Measurements from ENCODE around the gene ANGPT4.
"Not testable (repeated sequence)": the region's sequence is repeated elsewhere in the genome, so short reads cannot be mapped to it uniquely, and the experiment has no call there.

ANGPT4 gene

DNA sequence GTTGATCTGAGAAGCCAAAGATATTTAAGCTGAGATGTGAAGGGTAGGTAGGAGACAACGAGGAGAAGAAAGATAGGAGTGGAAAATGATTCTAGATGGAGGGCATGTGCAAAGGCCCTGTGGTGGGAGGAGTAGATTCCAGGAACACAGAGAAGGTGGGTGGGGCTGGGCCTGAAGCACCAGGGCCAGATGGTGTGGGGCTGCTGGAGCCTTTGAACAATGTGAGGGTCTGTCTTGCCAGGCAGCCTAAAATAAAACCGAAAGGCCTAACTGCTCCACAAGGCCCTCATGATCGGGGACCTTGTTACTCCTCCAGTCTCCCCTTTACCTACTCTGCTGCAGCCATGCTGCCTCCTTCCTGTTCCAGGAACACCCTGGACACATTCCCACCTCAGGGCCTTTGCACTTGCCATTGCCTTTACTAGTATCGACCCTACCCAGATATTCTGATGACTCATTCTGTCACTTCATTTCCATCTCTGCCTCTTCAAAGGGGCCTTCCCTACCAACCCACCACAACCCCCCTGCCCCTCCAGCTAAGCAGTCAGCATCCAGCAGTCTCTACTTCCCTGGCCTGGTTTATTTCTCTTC lies 62.6 kb downstream of the ANGPT4 start:
- Histone ChIP-seq H3K36me3 (ENCODE audit: insufficient read depth, low read length) (no peaks in the 10 kb centered on the region), H3K4me2 (ENCODE audit: low read length) (no peak overlapping the region), H3K9me2 (ENCODE audit: low read depth, low read length) (no peaks in the 10 kb centered on the region), H3K9me3 (ENCODE audit: low read length) (no peaks in the 10 kb centered on the region), H3F3A (ENCODE audit: insufficient read depth, low read length) (no peaks in the 10 kb centered on the region), H4K20me1 (ENCODE audit: insufficient read depth, low read length) (no peaks in the 10 kb centered on the region), H3K27me3 (ENCODE audit: insufficient read depth, low read length) (no peaks in the 10 kb centered on the region), H3K79me2 (ENCODE audit: insufficient read depth, low read length) (no peaks in the 10 kb centered on the region), H3K27ac (ENCODE audit: low read depth, low read length, poor library complexity, severe bottlenecking) (no peak overlapping the region), H3K9ac (ENCODE audit: low read length) (no peak overlapping the region), H3K4me3 (ENCODE audit: low read depth, low read length, poor library complexity, severe bottlenecking) (no peak overlapping the region), H3K4me1 (ENCODE audit: insufficient read depth, low read length, severe bottlenecking) (no peaks in the 10 kb centered on the region), H2AFZ (ENCODE audit: low read length) (no peak overlapping the region)
- TF ChIP-seq, protein P1, sequence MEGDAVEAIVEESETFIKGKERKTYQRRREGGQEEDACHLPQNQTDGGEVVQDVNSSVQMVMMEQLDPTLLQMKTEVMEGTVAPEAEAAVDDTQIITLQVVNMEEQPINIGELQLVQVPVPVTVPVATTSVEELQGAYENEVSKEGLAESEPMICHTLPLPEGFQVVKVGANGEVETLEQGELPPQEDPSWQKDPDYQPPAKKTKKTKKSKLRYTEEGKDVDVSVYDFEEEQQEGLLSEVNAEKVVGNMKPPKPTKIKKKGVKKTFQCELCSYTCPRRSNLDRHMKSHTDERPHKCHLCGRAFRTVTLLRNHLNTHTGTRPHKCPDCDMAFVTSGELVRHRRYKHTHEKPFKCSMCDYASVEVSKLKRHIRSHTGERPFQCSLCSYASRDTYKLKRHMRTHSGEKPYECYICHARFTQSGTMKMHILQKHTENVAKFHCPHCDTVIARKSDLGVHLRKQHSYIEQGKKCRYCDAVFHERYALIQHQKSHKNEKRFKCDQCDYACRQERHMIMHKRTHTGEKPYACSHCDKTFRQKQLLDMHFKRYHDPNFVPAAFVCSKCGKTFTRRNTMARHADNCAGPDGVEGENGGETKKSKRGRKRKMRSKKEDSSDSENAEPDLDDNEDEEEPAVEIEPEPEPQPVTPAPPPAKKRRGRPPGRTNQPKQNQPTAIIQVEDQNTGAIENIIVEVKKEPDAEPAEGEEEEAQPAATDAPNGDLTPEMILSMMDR (IDR thresholded peaks at IDR 0.05; ENCODE audit: low read length), result no peak
- no peak for TF ChIP-seq EZH2 (IDR thresholded peaks at IDR 0.05; ENCODE audit: borderline replicate concordance, low read length)

DNA sequence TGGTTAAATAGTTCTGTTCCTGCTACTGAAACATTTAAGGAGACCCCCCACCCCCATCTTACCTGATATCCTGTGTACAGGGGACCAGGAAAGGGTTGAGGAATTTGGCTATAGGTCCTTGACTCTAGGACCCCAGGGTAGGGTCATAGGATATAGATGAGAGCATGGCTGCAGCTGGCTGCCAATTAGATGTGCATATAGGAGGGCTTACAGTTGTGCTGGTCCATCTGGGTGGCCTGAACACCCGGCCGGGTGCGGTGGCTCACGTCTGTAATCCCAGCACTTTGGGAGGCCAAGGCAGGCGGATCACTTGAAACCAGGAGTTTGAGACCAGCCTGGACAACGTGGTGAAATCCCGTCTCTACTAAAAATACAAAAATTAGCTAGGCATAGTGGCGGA lies 67.4 kb downstream of the ANGPT4 start:
- H2AFZ ChIP-seq (ENCODE audit: low read length); H3K79me2 ChIP-seq (ENCODE audit: insufficient read depth, low read length); H3K9me2 ChIP-seq (ENCODE audit: low read depth, low read length); H4K20me1 ChIP-seq (ENCODE audit: insufficient read depth, low read length); H3K27ac ChIP-seq (ENCODE audit: low read depth, low read length, poor library complexity, severe bottlenecking); H3K9me3 ChIP-seq (ENCODE audit: low read length); H3K9ac ChIP-seq (ENCODE audit: low read length); H3K4me2 ChIP-seq (ENCODE audit: low read length); H3K36me3 ChIP-seq (ENCODE audit: insufficient read depth, low read length); H3F3A ChIP-seq (ENCODE audit: insufficient read depth, low read length); H3K4me3 ChIP-seq (ENCODE audit: low read depth, low read length, poor library complexity, severe bottlenecking); H3K27me3 ChIP-seq (ENCODE audit: insufficient read depth, low read length): not testable (repeated sequence)
- peaks cover 38% of the 10 kb centered on the region for H3K4me1 ChIP-seq (ENCODE audit: insufficient read depth, low read length, severe bottlenecking)

DNA sequence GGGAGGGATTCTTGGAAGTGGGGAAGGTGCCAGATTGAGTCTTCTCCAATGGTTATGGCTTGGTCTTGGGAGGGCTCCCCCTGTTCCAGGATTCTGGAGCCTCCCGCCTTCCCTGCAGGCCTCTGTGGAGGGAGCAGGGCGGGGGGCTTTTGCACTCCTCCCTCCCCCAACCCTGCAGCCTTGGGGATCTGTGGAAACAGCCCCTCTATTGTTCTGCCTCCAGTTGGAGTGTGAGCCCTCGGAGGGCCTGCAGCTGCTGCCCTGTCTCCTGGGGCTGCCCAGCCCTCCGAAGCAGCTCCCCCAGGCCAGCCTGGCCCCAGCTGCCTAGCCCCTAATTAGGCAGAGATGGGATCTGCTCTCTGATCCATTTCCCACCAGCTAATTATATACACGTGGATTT lies 67.9 kb downstream of the ANGPT4 start:
- Histone ChIP-seq H4K20me1 (ENCODE audit: insufficient read depth, low read length) (no peaks in the 10 kb centered on the region), H3K27ac (ENCODE audit: low read depth, low read length, poor library complexity, severe bottlenecking) (no peak overlapping the region)

DNA sequence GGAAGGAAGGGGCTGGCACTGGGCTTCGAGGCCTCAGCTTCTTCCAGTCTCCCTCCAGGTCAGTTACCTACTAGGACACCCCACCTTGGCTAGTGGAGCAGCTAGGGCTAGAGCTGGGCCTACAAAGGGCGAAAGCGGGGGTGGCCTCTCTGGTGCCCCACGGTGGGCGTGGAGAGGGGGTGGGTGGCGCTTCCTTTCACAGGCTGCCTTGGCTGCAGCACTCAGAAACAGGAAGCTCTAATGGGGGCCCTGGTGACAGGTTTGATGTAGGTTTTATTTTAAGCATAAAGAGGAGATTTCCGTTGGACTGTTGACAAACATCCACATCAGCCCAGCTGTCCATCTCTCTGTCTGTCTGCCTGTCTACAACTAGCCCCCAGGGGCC lies 69.2 kb downstream of the ANGPT4 start:
- Histone ChIP-seq H3K36me3 (ENCODE audit: insufficient read depth, low read length) (no peaks in the 10 kb centered on the region), H3K4me3 (ENCODE audit: low read depth, low read length, poor library complexity, severe bottlenecking) (peak overlapping the region; percentile 53), H3K79me2 (ENCODE audit: insufficient read depth, low read length) (no peaks in the 10 kb centered on the region), H3K4me2 (ENCODE audit: low read length) (peak overlapping the region; percentile 62), H3K27ac (ENCODE audit: low read depth, low read length, poor library complexity, severe bottlenecking) (peak overlapping the region; percentile 66), H3K9me3 (ENCODE audit: low read length) (no peaks in the 10 kb centered on the region), H3K9me2 (ENCODE audit: low read depth, low read length) (no peaks in the 10 kb centered on the region), H3K9ac (ENCODE audit: low read length) (peak overlapping the region; percentile 29; the same call in 1 of the 2 replicates), H4K20me1 (ENCODE audit: insufficient read depth, low read length) (no peaks in the 10 kb centered on the region), H2AFZ (ENCODE audit: low read length) (no peak overlapping the region), H3K4me1 (ENCODE audit: insufficient read depth, low read length, severe bottlenecking) (peaks cover 39% of the 10 kb centered on the region), H3F3A (ENCODE audit: insufficient read depth, low read length) (no peaks in the 10 kb centered on the region), H3K27me3 (ENCODE audit: insufficient read depth, low read length) (no peaks in the 10 kb centered on the region)
- TF ChIP-seq, protein P1 (IDR thresholded peaks at IDR 0.05; ENCODE audit: low read length), result no peak
- no peak for TF ChIP-seq EZH2 (IDR thresholded peaks at IDR 0.05; ENCODE audit: borderline replicate concordance, low read length)

More for the DNA sequence above, 67.9 kb downstream of the ANGPT4 start:
- Histone ChIP-seq H3K9ac (ENCODE audit: low read length) (no peak overlapping the region), H3K27me3 (ENCODE audit: insufficient read depth, low read length) (no peaks in the 10 kb centered on the region), H3K79me2 (ENCODE audit: insufficient read depth, low read length) (no peaks in the 10 kb centered on the region), H3K9me3 (ENCODE audit: low read length) (no peaks in the 10 kb centered on the region), H3K4me3 (ENCODE audit: low read depth, low read length, poor library complexity, severe bottlenecking) (no peak overlapping the region), H3F3A (ENCODE audit: insufficient read depth, low read length) (no peaks in the 10 kb centered on the region), H3K9me2 (ENCODE audit: low read depth, low read length) (no peaks in the 10 kb centered on the region), H3K36me3 (ENCODE audit: insufficient read depth, low read length) (no peaks in the 10 kb centered on the region), H2AFZ (ENCODE audit: low read length) (no peak overlapping the region), H3K4me2 (ENCODE audit: low read length) (no peak overlapping the region), H3K4me1 (ENCODE audit: insufficient read depth, low read length, severe bottlenecking) (peaks cover 38% of the 10 kb centered on the region)
- TF ChIP-seq, protein P1 (IDR thresholded peaks at IDR 0.05; ENCODE audit: low read length), result no peak

Measured in OCI-LY1 (cell line).